ENCODE data around the gene PLA2G15.

PLA2G15 gene

DNA sequence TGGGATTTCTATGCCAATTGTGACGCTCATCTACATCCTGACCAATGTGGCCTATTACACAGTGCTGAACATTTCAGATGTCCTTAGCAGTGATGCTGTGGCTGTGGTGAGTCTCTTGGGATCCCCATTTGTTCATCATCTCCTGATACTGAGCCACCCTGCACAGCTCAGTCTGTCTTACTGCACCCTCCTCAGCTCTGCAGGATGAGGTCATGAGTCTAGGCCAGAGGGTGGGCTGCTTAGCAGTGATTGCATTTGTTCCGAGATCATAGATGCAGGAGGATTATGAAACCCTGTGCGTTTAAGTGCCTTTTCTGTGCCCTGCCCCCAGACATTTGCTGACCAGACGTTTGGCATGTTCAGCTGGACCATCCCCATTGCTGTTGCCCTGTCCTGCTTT lies 46.1 kb downstream of the PLA2G15 start:
- H3K27ac ChIP-seq (ENCODE audit: extremely low read depth, low read depth, low read length) = no peak overlapping the region
- ChIA-PET CTCF (interaction anchor here (1.1 kb wide), 1 partner anchor 27 kb away, joined by 4 read pairs; the partner anchor contains the start of gene SLC7A6), POLR2A (no interaction called here)
- H3K4me1 ChIP-seq (ENCODE audit: control insufficient read depth, insufficient read depth, low read length) = no peaks in the 10 kb centered on the region
- TF ChIP-seq, protein P1, sequence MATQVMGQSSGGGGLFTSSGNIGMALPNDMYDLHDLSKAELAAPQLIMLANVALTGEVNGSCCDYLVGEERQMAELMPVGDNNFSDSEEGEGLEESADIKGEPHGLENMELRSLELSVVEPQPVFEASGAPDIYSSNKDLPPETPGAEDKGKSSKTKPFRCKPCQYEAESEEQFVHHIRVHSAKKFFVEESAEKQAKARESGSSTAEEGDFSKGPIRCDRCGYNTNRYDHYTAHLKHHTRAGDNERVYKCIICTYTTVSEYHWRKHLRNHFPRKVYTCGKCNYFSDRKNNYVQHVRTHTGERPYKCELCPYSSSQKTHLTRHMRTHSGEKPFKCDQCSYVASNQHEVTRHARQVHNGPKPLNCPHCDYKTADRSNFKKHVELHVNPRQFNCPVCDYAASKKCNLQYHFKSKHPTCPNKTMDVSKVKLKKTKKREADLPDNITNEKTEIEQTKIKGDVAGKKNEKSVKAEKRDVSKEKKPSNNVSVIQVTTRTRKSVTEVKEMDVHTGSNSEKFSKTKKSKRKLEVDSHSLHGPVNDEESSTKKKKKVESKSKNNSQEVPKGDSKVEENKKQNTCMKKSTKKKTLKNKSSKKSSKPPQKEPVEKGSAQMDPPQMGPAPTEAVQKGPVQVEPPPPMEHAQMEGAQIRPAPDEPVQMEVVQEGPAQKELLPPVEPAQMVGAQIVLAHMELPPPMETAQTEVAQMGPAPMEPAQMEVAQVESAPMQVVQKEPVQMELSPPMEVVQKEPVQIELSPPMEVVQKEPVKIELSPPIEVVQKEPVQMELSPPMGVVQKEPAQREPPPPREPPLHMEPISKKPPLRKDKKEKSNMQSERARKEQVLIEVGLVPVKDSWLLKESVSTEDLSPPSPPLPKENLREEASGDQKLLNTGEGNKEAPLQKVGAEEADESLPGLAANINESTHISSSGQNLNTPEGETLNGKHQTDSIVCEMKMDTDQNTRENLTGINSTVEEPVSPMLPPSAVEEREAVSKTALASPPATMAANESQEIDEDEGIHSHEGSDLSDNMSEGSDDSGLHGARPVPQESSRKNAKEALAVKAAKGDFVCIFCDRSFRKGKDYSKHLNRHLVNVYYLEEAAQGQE (tag by site-specific recombination; IDR thresholded peaks at IDR 0.05) = no peak
- TF ChIP-seq, protein P2, sequence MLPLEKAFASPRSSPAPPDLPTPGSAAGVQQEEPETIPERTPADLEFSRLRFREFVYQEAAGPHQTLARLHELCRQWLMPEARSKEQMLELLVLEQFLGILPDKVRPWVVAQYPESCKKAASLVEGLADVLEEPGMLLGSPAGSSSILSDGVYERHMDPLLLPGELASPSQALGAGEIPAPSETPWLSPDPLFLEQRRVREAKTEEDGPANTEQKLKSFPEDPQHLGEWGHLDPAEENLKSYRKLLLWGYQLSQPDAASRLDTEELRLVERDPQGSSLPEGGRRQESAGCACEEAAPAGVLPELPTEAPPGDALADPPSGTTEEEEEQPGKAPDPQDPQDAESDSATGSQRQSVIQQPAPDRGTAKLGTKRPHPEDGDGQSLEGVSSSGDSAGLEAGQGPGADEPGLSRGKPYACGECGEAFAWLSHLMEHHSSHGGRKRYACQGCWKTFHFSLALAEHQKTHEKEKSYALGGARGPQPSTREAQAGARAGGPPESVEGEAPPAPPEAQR (tag by site-specific recombination; IDR thresholded peaks at IDR 0.05) = no peak
- TF ChIP-seq ZNF184 (tag by site-specific recombination; IDR thresholded peaks at IDR 0.05) (no peak), ZNF561 (tag by site-specific recombination; IDR thresholded peaks at IDR 0.05; ENCODE audit: borderline replicate concordance) (no peak), GLI2 (tag by site-specific recombination; IDR thresholded peaks at IDR 0.05; ENCODE audit: borderline replicate concordance, low read depth) (no peak), ZNF37A (tag by site-specific recombination; IDR thresholded peaks at IDR 0.05) (no peak), ZNF785 (tag by site-specific recombination; IDR thresholded peaks at IDR 0.05) (no peak), MYNN (tag by site-specific recombination; IDR thresholded peaks at IDR 0.05; ENCODE audit: borderline replicate concordance) (no peak), ZNF223 (tag by site-specific recombination; IDR thresholded peaks at IDR 0.05) (no peak), KLF7 (tag by site-specific recombination; IDR thresholded peaks at IDR 0.05; ENCODE audit: borderline replicate concordance) (no peak), ZNF747 (tag by site-specific recombination; IDR thresholded peaks at IDR 0.05) (no peak)
- TF ChIP-seq, protein P3, sequence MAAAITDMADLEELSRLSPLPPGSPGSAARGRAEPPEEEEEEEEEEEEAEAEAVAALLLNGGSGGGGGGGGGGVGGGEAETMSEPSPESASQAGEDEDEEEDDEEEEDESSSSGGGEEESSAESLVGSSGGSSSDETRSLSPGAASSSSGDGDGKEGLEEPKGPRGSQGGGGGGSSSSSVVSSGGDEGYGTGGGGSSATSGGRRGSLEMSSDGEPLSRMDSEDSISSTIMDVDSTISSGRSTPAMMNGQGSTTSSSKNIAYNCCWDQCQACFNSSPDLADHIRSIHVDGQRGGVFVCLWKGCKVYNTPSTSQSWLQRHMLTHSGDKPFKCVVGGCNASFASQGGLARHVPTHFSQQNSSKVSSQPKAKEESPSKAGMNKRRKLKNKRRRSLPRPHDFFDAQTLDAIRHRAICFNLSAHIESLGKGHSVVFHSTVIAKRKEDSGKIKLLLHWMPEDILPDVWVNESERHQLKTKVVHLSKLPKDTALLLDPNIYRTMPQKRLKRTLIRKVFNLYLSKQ (tag by site-specific recombination; IDR thresholded peaks at IDR 0.05; ENCODE audit: borderline replicate concordance) = no peak
- TF ChIP-seq, protein P4, sequence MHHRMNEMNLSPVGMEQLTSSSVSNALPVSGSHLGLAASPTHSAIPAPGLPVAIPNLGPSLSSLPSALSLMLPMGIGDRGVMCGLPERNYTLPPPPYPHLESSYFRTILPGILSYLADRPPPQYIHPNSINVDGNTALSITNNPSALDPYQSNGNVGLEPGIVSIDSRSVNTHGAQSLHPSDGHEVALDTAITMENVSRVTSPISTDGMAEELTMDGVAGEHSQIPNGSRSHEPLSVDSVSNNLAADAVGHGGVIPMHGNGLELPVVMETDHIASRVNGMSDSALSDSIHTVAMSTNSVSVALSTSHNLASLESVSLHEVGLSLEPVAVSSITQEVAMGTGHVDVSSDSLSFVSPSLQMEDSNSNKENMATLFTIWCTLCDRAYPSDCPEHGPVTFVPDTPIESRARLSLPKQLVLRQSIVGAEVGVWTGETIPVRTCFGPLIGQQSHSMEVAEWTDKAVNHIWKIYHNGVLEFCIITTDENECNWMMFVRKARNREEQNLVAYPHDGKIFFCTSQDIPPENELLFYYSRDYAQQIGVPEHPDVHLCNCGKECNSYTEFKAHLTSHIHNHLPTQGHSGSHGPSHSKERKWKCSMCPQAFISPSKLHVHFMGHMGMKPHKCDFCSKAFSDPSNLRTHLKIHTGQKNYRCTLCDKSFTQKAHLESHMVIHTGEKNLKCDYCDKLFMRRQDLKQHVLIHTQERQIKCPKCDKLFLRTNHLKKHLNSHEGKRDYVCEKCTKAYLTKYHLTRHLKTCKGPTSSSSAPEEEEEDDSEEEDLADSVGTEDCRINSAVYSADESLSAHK (tag by site-specific recombination; IDR thresholded peaks at IDR 0.05) = no peak
- H3K4me3 ChIP-seq (ENCODE audit: low read depth, low read length) = no peak overlapping the region
- peaks cover 20 to 77% of the 10 kb centered on the region in 2 experiments; a peak in 2 of 3 replicates for H3K36me3 ChIP-seq (ENCODE audit: control insufficient read depth in 2 of 2, insufficient read depth in 1 of 2, low read length in 2 of 2)
- H3K9me3 ChIP-seq (ENCODE audit: control insufficient read depth, insufficient read depth, low read depth, low read length) = no peaks in the 10 kb centered on the region

DNA sequence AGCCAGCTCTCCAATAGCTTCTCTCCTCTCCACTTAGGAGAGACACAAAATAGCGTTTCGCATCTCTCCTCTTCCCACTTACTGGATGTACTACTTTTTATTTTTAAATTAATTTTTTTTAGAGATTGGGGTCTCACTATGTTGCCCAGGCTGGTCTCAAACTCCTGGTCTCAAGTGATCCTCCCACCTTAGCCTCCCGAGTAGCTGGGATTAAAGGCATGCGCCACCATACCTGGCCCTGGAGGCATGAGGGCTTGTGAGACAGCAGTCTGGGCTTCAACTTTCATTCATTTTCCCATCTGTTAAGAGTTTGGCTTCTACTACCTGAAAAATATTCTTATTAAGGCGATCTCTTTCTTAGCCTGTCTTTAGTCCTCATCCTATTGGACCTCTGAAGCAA lies 47.3 kb downstream of the PLA2G15 start:
- ChIA-PET POLR2A (interaction anchor here (0.7 kb wide), 1 partner anchor 18 kb away, joined by 3 read pairs; the partner anchor contains the start of genes PRMT7 and SLC7A6OS), CTCF (interaction anchor here (0.7 to 8.6 kb wide), 2 partner anchors 30 to 72 kb away, joined by 3 to 65 read pairs; partner anchors contain the start of gene SLC7A6)
- no peak overlapping the region for H3K27ac ChIP-seq (ENCODE audit: extremely low read depth, low read depth, low read length)
- no peaks in the 10 kb centered on the region for H3K9me3 ChIP-seq (ENCODE audit: control insufficient read depth, insufficient read depth, low read depth, low read length)
- no peak for TF ChIP-seq TCF7L2 (IDR thresholded peaks at IDR 0.05; ENCODE audit: borderline replicate concordance, low read depth, low read length)
- TF ChIP-seq GLIS2 (tag by site-specific recombination; IDR thresholded peaks at IDR 0.05) = no peak
- peak; percentile 67; the same call in 1 of the 2 replicates for TF ChIP-seq ZNF121 (tag by site-specific recombination; IDR thresholded peaks at IDR 0.05)
- H3K4me3 ChIP-seq (ENCODE audit: low read depth, low read length) = no peak overlapping the region
- peaks cover 18 to 77% of the 10 kb centered on the region in 2 experiments; a peak in 2 of 3 replicates for H3K36me3 ChIP-seq (ENCODE audit: control insufficient read depth in 2 of 2, insufficient read depth in 1 of 2, low read length in 2 of 2)
- H3K4me1 ChIP-seq (ENCODE audit: control insufficient read depth, insufficient read depth, low read length) = no peaks in the 10 kb centered on the region

Data from HEK293 (cell line).